Activated CD8-positive, alpha-beta T cell treated with anti-CD3 and anti-CD28 coated beads for 36 hours (primary cell): Measurements from ENCODE around the gene GPSM3. TPM values are rescaled to one million over a fixed set of nuclear protein-coding genes. Genes with fewer than 3 reads are reported as not detected.

Experiments used
- ATAC-seq: fragments of 200-7000 bp; cut with Tn5 transposase; one replicate; pipeline ENCODE4 v1.10.0; 2021; ENCODE audit warnings: mild to moderate bottlenecking, moderate library complexity
- CTCF ChIA-PET: fragments of 350-600 bp; sonication (Branson Sonifier 250); formaldehyde crosslinking; loops from one replicate; lab custom pipeline; 2021; ENCODE audit warnings: antibody characterized with exemption; lab: Charles Lee
- POLR2A ChIA-PET: fragments of 350-600 bp; sonication (Branson Sonifier 250); formaldehyde crosslinking; loops from one replicate; lab custom pipeline; 2021; ENCODE audit warnings: antibody characterized with exemption; lab: Charles Lee
- DNase-seq: peaks from one replicate; pipeline ENCODE4 v3.0.0-alpha.2; 2020
- H3K27ac Mint-ChIP-seq: one replicate; pipeline ENCODE4 v1.8.0; 2021; ENCODE audit warnings: mild to moderate bottlenecking, mixed read lengths
- H3K27me3 Mint-ChIP-seq: one replicate; pipeline ENCODE4 v1.8.0; 2021; ENCODE audit warnings: mixed read lengths
- H3K36me3 Mint-ChIP-seq: one replicate; pipeline ENCODE4 v1.8.0; 2021; ENCODE audit warnings: low read depth, mixed read lengths
- H3K4me1 Mint-ChIP-seq: one replicate; pipeline ENCODE4 v1.8.0; 2021; ENCODE audit warnings: low read depth, mixed read lengths
- H3K4me3 Mint-ChIP-seq: one replicate; pipeline ENCODE4 v1.8.0; 2021; ENCODE audit warnings: mild to moderate bottlenecking, moderate library complexity, mixed read lengths
- H3K9me3 Mint-ChIP-seq: one replicate; pipeline ENCODE4 v1.8.0; 2021; ENCODE audit warnings: mixed read lengths
- intact Hi-C: fragments of 100-400 bp; cut with micrococcal nuclease; formaldehyde crosslinking; loops from one replicate; pipeline ENCODE4 v1.10.0; 2022
- total RNA-seq, 2 experiments: library from RNA; stranded (reverse); gene quantifications; one replicate each; pipeline ENCODE4 v1.2.3, GENCODE V29; 2021
- TF ChIP-seq, protein P1 (sequence below): fragments of 200-600 bp; IDR thresholded peaks from one replicate; pipeline ENCODE4 v1.8.0; 2022; ENCODE audit warnings: antibody characterized with exemption, mild to moderate bottlenecking

GPSM3 gene
- total RNA-seq, 2 experiments from 2014 or later = 67.8 to 68.7 TPM

DNA sequence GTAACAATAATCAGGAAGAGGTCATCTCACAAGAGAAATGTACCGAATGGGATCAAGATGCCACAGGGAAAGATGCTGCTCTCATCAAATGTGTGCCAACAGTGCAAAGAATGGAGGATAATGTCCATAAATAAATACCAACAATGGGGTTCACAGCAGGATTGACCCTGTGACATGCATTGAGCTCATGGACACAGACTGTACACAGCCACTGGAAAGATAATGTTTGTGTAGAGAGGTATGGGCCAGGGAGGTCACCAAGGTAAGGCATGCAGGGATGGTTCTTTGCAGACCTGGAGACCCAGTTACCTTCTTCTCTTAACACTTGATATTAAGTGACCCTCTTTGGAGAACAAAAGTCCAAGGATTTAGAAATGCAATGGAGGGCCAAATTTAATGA is 18.0 kb downstream of the GPSM3 start:
- H3K27me3 Mint-ChIP-seq = no peaks in the 10 kb centered on the region
- ChIA-PET CTCF (no interaction called here), POLR2A (interaction anchor here (1.5 kb wide), 1 partner anchor 10 kb away, joined by 4 read pairs; the partner anchor contains the start of gene EGFL8)
- no peak for DNase-seq
- peaks cover 12% of the 10 kb centered on the region for H3K36me3 Mint-ChIP-seq
- intact Hi-C loops = no loop called here
- no peak for ATAC-seq
- TF ChIP-seq, protein P1, sequence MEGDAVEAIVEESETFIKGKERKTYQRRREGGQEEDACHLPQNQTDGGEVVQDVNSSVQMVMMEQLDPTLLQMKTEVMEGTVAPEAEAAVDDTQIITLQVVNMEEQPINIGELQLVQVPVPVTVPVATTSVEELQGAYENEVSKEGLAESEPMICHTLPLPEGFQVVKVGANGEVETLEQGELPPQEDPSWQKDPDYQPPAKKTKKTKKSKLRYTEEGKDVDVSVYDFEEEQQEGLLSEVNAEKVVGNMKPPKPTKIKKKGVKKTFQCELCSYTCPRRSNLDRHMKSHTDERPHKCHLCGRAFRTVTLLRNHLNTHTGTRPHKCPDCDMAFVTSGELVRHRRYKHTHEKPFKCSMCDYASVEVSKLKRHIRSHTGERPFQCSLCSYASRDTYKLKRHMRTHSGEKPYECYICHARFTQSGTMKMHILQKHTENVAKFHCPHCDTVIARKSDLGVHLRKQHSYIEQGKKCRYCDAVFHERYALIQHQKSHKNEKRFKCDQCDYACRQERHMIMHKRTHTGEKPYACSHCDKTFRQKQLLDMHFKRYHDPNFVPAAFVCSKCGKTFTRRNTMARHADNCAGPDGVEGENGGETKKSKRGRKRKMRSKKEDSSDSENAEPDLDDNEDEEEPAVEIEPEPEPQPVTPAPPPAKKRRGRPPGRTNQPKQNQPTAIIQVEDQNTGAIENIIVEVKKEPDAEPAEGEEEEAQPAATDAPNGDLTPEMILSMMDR = no peak
- H3K27ac Mint-ChIP-seq = no peak overlapping the region
- H3K4me3 Mint-ChIP-seq = peak overlapping the region; percentile 94
- H3K9me3 Mint-ChIP-seq = no peaks in the 10 kb centered on the region
- peaks cover 50% of the 10 kb centered on the region for H3K4me1 Mint-ChIP-seq

DNA sequence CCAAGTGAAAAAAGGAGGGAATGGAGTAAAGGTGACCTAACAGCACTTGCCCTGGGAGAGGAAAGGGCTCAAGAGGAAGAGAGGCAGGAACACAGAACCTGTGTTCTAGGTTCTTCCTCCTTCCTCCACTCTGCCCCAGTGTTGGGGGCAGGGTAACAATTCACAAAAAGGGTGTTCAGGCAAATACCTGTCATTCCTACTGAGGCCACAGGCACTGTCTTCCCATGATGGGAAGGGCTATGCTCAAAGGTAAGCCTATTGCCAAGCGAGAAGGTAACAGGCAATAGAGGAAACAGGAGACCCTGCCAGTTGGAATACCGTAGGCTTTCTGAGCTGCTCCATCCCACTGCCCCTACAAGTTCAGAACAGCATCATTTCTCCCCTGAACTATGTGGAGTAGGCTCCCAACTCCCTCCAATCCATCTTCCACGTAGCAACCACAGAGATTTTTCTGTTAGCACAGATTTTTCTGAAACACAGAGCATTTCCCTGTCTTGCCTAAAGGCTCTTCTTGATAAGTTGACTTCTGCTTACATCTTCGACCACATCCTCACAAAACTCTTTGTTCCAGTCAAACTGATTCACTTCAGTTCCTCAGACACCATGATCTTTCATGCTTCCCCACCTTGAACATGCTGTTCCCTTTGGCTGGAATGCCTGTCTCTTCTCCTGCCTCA is 19.3 kb downstream of the GPSM3 start:
- ChIA-PET POLR2A (interaction anchor here (1.3 to 1.5 kb wide), 2 partner anchors 9 to 22 kb away, joined by 4 read pairs; partner anchors contain the start of gene EGFL8), CTCF (interaction anchor here (1.3 kb wide), 1 partner anchor 19 kb away, joined by 3 read pairs; no protein-coding TSS in a partner anchor)
- Mint-ChIP-seq H3K27me3 (no peaks in the 10 kb centered on the region), H3K9me3 (no peaks in the 10 kb centered on the region), H3K36me3 (peaks cover 9% of the 10 kb centered on the region), H3K27ac (peak overlapping the region; percentile 16), H3K4me3 (no peak overlapping the region), H3K4me1 (peaks cover 44% of the 10 kb centered on the region)
- ATAC-seq (no peak), DNase-seq (no peak)
- intact Hi-C loops = no loop called here
- TF ChIP-seq, protein P1 = no peak

DNA sequence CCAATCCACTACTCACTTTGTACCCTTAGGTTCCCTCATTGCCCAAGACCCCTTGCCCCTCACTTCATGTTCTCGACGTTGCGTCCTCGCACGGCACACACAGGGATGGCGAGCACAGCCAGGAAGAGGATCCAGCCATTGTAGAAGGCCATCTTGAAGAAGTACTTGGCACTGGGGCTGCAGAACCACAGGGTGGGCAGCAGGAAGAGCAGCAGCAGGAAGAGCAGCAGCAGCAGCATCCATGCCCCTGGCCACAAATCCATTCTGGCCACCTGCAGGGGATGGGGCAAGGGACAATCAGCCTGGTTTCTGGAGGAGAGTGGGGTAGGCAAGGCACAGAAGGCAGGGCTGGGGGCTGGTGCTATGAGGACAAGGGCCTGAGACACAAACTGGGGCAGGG is 21.2 kb downstream of the GPSM3 start:
- Mint-ChIP-seq H3K27me3 (no peaks in the 10 kb centered on the region), H3K27ac (no peak overlapping the region), H3K9me3 (no peaks in the 10 kb centered on the region), H3K4me3 (no peak overlapping the region), H3K36me3 (peaks cover 17% of the 10 kb centered on the region), H3K4me1 (peaks cover 31% of the 10 kb centered on the region)
- DNase-seq = no peak
- no peak for ATAC-seq
- intact Hi-C loops = no loop called here
- TF ChIP-seq, protein P1 = no peak
- ChIA-PET CTCF (interaction anchor here (2.4 kb wide), 1 partner anchor 53 kb away, joined by 7 read pairs; no protein-coding TSS in a partner anchor), POLR2A (interaction anchor here (1.0 kb wide), 3 partner anchors 16 to 22 kb away, joined by 3 to 4 read pairs (median 3); partner anchors contain the start of gene GPSM3)

DNA sequence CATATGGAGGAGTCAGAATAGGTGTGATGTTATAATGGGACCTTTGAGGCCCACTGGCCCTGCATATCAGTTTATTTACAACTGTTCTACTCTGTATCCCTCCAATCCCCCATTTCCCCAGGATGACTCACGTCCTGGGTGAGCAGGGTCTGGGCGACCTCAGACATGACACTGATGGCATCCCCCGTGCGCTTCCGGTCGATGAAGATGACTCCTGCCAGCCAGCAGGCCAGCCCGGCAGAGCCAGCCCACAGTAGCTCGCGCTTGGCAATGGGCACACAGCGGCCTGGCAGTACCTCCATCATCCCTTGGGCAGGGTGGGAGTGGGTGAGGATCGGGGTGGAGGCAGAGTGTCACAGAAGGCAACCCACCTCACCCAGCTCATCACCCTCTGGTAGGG is 22.1 kb downstream of the GPSM3 start:
- ATAC-seq (no peak), DNase-seq (no peak)
- H3K27me3 Mint-ChIP-seq = no peaks in the 10 kb centered on the region
- H3K4me3 Mint-ChIP-seq = no peak overlapping the region
- ChIA-PET CTCF (interaction anchor here (2.4 kb wide), 1 partner anchor 52 kb away, joined by 7 read pairs; no protein-coding TSS in a partner anchor), POLR2A (interaction anchor here (1.0 kb wide), 2 partner anchors 21 to 23 kb away, joined by 3 read pairs; partner anchors contain the start of gene GPSM3)
- no peaks in the 10 kb centered on the region for H3K9me3 Mint-ChIP-seq
- peaks cover 29% of the 10 kb centered on the region for H3K4me1 Mint-ChIP-seq
- peaks cover 19% of the 10 kb centered on the region for H3K36me3 Mint-ChIP-seq
- intact Hi-C loops = no loop called here
- TF ChIP-seq, protein P1 = no peak
- no peak overlapping the region for H3K27ac Mint-ChIP-seq
